Measurements from ENCODE around the gene MAP3K6.
"Not testable (repeated sequence)": the region's sequence is repeated elsewhere in the genome, so short reads cannot be mapped to it uniquely, and the experiment has no call there.

Gene MAP3K6

GRCh38 chr1:27410709-27411108 is 43.9 kb upstream of the MAP3K6 start:
- no peaks in the 10 kb centered on the region for H3K9me3 ChIP-seq
- intact Hi-C loops (cut with DNase I; ENCODE audit: low total_unique reads): loop anchor here (5.0 kb wide), 1 partner anchor 127 kb away; no protein-coding TSS in a partner anchor
- H3K27me3 ChIP-seq: no peaks in the 10 kb centered on the region
- peaks cover 0 to 19% (median 9%) of the 10 kb centered on the region in 4 donors for H3K4me1 ChIP-seq
- no peak for DNase-seq
- no peak overlapping the region for H3K27ac ChIP-seq
- H3K4me3 ChIP-seq: no peak overlapping the region
- TF ChIP-seq, protein P1, sequence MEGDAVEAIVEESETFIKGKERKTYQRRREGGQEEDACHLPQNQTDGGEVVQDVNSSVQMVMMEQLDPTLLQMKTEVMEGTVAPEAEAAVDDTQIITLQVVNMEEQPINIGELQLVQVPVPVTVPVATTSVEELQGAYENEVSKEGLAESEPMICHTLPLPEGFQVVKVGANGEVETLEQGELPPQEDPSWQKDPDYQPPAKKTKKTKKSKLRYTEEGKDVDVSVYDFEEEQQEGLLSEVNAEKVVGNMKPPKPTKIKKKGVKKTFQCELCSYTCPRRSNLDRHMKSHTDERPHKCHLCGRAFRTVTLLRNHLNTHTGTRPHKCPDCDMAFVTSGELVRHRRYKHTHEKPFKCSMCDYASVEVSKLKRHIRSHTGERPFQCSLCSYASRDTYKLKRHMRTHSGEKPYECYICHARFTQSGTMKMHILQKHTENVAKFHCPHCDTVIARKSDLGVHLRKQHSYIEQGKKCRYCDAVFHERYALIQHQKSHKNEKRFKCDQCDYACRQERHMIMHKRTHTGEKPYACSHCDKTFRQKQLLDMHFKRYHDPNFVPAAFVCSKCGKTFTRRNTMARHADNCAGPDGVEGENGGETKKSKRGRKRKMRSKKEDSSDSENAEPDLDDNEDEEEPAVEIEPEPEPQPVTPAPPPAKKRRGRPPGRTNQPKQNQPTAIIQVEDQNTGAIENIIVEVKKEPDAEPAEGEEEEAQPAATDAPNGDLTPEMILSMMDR (IDR thresholded peaks at IDR 0.05): no peak
- H3K36me3 ChIP-seq: peaks cover 88 to 95% (median 95%) of the 10 kb centered on the region in 3 donors

DNA sequence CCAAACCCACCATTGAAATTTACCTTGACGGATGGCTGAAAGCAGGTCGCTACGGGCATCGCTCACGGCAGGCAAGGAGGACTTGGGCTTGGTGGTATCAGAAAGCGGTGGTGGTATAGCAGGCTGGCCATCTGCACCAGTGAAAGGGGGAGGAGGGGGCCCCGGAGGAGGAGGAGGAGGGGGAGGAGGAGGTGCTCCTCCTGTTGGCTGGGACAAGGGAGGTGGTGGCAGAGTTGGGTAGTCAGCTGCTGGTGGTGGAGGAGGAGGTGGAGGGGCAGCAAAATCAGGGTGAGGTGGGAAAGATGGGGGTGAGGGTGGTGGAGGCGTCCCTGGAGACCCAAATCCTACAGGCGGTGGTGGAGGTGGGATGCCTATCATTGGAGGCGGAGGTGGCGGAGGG is 42.9 kb upstream of the MAP3K6 start:
- Histone ChIP-seq H3K4me3 (no peak overlapping the region), H3K27ac (no peak overlapping the region), H3K36me3 (peaks cover 78 to 87% (median 85%) of the 10 kb centered on the region in 3 donors), H3K27me3 (no peaks in the 10 kb centered on the region), H3K4me1 (peaks cover 0 to 29% (median 15%) of the 10 kb centered on the region in 4 donors), H3K9me3 (no peaks in the 10 kb centered on the region)
- DNase-seq: no peak
- TF ChIP-seq, protein P1 (IDR thresholded peaks at IDR 0.05): no peak
- intact Hi-C loops (cut with DNase I; ENCODE audit: low total_unique reads): loop anchor here (5.0 kb wide), 1 partner anchor 128 kb away; no protein-coding TSS in a partner anchor

- TF ChIP-seq, protein P1 (IDR thresholded peaks at IDR 0.05): no peak
- Histone ChIP-seq H3K4me1 (peaks cover 0 to 40% (median 27%) of the 10 kb centered on the region in 4 donors), H3K27me3 (no peaks in the 10 kb centered on the region), H3K9me3 (no peaks in the 10 kb centered on the region), H3K36me3 (peaks cover 63 to 73% (median 70%) of the 10 kb centered on the region in 3 donors), H3K4me3 (no peak overlapping the region), H3K27ac (no peak overlapping the region)
- intact Hi-C loops (cut with DNase I; ENCODE audit: low total_unique reads): no loop called here
- no peak for DNase-seq
These were observed 41.4 kb upstream of the MAP3K6 start for GRCh38 chr1:27408151-27408550.

- H3K4me3 ChIP-seq; intact Hi-C loops (cut with DNase I; ENCODE audit: low total_unique reads); H3K9me3 ChIP-seq; DNase-seq; H3K27me3 ChIP-seq: not testable (repeated sequence)
- Histone ChIP-seq H3K36me3 (peaks cover 49 to 59% (median 56%) of the 10 kb centered on the region in 3 donors), H3K27ac (peak overlapping the region; percentile 76 to 78), H3K4me1 (peaks cover 0 to 51% (median 40%) of the 10 kb centered on the region in 4 donors)
These were observed 40.0 kb upstream of the MAP3K6 start for GRCh38 chr1:27406791-27407190.

DNA sequence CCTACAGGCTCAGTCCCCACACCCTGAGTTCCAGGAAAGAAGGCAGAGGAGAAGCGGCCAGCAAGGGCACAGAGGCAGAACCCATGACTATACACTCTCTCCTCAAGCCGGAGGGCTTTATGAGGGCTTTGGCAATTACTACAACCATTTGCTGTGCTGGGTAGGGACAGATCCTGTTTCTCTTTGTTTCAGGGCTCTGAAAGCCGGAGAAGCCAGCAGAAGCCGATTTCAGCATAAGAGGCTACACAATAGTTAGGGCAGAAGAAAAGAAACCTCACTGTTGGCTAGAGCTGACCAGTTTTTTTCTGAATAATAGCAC is 39.6 kb upstream of the MAP3K6 start:
- Histone ChIP-seq H3K9me3 (no peaks in the 10 kb centered on the region), H3K27ac (peak overlapping the region; percentile 76 to 78), H3K4me1 (peaks cover 0 to 56% (median 42%) of the 10 kb centered on the region in 4 donors), H3K27me3 (no peaks in the 10 kb centered on the region), H3K4me3 (no peak overlapping the region), H3K36me3 (peaks cover 44 to 55% (median 52%) of the 10 kb centered on the region in 3 donors)
- TF ChIP-seq, protein P1 (IDR thresholded peaks at IDR 0.05): no peak
- intact Hi-C loops (cut with DNase I; ENCODE audit: low total_unique reads): no loop called here
- no peak for DNase-seq

DNA sequence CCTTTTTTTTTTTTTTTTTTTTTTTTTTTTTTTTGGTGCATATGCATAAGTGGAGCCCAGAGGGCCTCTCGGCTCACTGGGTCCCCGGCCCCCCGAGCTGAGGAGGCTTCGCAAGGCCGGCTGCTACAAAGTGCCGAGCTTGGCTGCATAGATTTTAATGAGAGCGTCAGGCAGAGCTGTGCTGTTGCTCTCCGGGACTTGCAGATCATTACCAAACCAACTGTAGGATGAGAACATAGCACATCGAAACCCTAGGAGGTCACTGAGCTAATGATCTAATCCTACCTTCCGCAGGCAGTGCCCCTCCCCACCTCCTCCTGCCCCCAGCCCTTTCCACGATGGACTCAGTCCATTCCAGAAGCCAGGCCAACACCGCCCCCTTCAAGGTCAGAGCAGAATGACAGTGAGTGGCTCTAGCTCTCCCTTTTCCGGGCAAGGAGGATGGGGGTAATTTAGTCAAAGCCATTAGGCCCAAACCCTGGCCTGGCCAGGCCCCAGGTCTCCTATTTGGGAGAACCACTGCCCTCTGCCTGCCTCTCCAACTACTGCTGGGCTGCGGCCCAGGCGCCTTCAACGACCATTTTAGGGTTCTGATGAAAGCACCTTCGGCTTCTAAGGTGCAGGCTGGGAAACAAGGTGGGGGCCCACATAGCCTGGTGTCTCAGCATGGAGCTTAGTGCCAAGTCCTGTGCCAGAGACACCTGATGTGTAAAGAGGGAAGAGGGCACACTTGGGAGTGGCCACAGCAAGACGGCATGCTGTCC is 39.0 kb upstream of the MAP3K6 start:
- H3K27me3 ChIP-seq; intact Hi-C loops (cut with DNase I; ENCODE audit: low total_unique reads); H3K9me3 ChIP-seq; H3K4me3 ChIP-seq; DNase-seq: not testable (repeated sequence)
- H3K36me3 ChIP-seq: peaks cover 39 to 49% (median 46%) of the 10 kb centered on the region in 3 donors
- peaks cover 0 to 61% (median 42%) of the 10 kb centered on the region in 4 donors for H3K4me1 ChIP-seq
- peak overlapping the region; percentile 76 to 78 for H3K27ac ChIP-seq
- TF ChIP-seq, protein P1 (IDR thresholded peaks at IDR 0.05): peak in 1 of 2 experiments; percentile 14
